NCI-H774 (cell line): Measurements from ENCODE around the gene SIRPB2.

ENCODE experiments used
- DNase-seq: peaks from one replicate; lab custom pipeline; 2025; lab: John Stamatoyannopoulos, UW

SIRPB2 gene

DNA sequence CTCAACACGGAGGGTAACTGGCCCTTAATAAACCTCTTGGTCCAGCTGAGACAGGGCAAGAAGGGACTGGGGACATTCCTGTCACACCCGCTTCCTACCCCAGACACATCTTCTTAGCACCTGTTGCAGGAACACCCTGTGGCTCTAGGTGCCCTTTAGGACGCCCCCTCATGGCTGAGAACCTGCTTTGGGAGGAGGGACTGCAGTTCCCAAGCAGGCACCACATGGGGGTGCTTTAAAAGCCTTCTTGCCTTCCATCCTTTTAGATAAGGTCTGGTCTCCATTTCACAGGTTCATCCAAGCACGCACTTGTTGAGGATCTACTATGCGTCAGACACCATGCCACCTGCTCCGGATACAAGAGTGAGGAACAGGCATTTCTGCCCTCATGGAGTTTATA is 51.2 kb downstream of the SIRPB2 start:
- no peak for DNase-seq

DNA sequence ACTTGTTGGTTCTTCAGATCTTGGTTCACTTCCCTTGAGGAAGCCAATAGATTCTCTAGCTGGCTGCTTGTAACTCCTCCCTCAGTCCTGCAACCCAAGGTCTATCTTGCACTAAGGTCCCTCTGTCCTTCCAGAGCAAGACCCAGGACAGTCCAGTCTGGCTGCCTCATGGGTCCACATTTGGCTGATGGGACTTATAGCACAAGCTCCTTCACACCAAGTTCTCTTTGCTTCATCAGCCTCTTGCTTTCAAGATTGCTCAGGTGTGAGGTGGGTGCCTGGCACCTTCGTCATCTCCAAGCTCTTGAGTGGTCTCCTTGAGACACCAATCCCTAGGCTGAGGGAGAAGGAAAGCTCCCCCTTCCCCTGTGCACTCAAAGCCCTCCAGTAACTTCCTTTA is 52.9 kb downstream of the SIRPB2 start:
- no peak for DNase-seq

DNA sequence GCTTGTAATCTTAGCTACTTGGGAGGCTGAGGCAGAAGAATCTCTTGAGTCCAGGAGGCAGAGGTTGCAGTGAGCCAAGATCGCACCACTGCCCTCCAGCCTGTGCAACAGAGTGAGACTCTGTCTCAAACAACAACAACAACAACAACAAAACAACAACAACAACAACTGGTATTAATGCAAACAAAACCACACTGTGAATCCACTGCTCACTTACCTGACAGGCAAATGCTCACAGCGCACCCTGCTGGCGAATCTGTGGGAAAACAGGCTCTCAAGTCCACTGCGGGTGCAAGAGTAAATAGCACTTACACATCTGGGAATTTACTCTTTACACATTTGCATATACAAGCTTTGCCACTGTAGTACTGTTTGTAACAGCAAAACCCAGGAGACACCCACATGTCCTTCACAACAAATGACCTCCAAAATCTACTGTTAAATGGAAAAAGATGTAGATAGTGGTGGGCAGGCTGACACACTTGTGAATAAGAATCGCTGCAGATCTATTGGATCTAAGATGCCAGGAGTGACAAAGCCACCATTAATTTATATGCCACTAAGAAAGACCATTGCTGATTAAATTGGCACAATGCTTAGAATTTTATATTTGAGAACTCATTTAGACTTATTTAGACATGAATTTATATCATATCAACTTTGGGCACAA is 53.9 kb downstream of the SIRPB2 start:
- DNase-seq = peak; percentile 48

DNA sequence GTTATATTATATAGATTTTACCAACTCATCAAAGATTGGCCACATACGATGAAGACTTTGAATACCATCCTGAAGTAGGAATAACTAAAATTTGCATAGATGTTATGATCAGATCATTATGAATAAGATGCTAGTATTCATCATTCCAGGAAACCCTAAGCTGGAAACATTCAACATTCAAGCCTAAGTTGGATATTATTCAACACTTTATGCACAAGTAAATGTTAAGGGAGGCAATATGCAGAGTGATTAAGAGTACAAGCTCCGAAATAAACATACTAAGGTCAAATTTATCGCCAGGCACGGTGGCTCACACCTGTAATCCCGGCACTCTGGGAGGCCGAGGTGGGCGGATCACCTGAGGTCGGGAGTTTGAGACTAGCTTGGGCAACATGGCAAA is 55.0 kb downstream of the SIRPB2 start:
- no peak for DNase-seq

DNA sequence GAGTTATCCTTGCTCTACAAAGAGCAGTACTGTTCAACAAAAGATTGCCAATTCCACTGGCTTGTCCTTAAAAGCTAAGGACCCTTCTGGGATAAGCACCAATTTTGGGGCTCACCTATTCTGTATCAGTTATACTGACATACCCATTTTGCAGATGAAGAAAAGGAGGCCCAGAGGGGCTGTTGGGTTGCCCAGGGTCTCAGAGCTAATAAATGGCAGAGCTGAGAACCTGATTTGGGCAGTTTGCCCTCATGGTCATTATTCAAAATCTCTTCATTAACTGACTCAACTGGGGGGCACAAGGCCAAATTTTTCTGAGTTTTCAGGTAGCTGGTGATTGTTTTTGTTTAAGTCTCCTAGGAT is 55.9 kb downstream of the SIRPB2 start:
- DNase-seq = no peak

DNA sequence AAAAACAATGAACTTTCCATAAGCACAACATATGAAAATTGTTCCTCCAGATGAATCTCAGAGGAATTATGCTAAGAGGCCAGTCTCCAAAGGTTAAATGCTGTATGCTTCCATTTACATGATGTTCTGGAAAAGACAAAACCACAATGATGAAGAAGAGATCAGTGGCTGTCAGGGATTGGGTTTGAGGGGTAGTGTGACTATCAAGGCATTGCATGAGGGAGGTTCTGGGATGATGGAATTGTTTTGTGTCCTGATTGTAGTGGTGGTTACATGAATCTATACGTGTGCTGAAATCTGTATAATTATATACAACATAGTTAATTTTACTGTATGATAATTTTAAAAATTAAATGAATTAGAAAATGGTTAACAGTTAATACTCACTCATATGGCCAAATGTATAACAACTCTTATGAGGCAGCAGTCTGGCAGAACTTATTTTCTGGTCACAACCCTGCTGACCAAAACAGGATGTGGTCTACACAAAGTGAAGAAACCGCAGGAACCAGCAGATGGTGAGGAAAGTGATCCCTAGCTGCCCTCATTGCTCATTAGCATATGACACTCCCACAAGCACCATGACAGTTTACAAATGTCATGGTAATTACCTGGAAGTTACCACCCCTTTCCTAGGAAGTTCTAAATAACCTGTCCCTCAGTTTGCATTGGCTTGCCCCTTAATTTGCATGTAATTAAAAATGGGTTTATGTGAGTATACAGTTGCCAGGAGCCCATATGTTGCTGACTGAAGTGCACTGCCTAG is 56.5 kb downstream of the SIRPB2 start:
- DNase-seq = no peak

DNA sequence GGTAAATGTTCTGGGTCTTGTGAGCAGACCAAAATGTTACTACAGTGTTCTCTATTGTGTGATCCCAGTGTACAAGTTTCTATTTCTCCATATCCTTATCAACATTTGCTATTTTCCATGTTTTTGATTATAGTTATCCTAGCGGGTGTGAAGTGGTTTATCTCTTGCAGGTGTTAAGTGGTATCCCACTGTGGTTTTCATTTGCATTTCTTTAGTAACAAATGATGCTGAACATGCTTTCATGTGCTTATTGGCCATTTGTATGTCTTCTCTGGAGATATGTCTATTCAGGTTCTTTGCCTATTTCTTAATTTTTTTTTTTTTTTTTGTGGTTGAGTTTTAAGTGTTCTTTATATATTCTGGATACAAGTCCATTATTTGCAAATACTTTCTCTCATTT is 60.1 kb downstream of the SIRPB2 start:
- no peak for DNase-seq

DNA sequence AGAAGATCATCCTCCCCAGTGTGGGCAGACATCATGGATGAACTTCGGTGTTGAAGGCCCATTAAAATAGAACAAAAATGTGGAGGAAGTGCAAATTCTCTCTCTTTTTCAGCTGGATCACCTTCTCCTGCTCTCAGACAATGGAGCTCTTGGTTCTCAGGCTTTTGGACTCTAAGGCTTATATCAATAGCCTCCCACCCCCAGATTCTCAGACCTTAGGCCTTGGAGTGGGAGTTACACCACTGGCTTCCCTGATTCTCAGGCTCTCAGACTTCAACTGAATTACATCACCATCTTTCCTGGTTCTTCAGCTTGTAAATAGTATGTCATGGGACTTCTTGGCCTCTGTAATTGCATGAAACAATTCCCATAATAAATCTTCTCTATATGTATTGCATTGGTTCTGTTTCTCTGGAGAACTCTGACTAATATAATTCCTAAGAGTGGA is 61.2 kb downstream of the SIRPB2 start:
- no peak for DNase-seq

DNA sequence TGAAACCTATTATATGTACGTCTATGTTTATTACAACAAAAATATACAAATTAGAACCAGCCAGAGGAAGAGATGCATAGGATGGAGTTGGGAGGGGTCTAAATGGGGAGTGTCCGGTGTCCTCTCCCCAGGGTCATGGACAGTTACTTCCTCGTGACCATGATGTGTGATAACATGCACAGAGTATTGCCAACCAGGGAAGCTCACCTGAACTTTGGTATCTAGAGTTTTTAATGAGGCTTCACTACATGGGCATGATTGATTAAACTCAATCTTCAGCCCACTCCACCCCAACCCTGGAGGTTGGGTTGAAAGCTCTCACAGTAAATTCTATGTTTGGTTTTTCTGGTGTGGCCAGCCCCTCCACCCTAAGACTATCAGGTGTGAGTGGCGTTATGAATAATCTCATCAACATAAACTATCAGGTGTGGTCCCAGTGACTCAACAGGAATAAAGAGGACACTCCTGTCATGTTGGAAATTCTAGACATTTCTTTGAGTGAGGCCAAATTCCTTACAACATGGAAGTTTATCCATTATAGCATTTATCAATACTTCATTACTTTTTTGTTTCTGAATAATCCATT is 62.0 kb downstream of the SIRPB2 start:
- DNase-seq = no peak

DNA sequence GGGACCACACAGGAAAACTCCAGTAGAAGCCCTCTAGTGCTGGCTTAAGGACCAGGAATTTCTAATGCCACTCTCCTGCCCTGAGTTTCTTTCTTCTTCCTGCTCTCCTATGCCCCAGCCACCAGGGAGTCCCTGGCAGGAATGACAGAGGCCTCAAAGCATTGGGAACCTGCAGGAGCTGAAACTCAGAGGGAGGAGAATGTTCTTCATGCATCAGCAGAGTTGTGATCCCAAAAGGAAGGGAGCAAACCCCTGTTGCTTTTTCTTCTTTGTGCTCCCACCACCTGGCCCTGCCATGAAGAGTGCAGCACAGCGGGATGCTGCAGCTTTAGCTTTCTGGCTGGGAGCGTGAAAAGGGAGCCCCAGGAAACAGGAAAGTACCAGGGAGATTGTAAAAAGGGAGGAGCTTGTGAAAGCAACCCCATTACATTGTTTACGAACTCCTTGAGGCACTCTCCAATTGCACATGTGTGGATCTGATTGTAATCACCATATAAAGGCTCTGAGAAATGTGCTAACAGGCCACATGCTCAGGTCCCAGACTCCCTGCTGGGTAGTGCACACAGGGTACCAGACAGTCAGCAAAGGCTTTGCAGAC is 63.7 kb downstream of the SIRPB2 start:
- DNase-seq = peak; percentile 87

DNA sequence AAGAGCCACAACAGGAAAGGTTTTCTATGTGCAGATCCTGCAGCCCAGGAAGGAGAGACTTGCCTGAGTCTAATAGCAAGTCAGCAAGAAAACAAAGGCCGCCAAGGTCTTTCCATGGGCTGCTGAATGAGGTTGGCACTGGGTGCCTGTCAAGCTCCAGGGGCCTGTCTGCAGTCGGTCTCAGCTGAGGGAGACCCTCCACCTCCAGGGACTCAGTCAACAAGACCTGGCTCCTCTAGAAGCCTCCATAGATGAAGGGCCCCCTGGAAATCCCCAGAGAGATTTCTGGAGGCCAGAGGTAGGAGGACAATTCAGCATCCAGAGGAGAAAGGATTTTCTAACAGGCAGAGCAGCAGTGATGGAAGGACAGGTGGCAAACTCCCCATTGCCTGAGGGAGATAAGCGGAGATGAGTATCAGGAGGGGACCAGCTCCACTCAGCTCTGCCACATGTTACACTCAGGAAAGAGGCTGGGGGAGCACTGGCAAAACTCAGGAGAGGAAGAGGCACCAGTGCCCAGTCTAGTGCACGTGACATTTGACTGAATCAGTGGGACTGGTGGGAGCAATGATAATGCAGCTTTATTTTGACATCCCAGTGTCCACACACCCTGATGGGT is 64.9 kb downstream of the SIRPB2 start:
- DNase-seq = no peak
